K562 (cell line): ENCODE data around the gene MCFD2. TPM values are rescaled to one million over a fixed set of nuclear protein-coding genes. Genes with fewer than 3 reads are reported as not detected.

ENCODE experiments used
- ELF1 ChIP-seq: fragments of 200-800 bp; sonication (Bioruptor generic); IDR thresholded peaks from 2 replicates; pipeline ENCODE4 v1.6.1; 2016; ENCODE audit warnings: missing genetic modification characterization, missing compliant biosample characterization
- FOXJ2 ChIP-seq: fragments of 200-800 bp; sonication (Bioruptor generic); IDR thresholded peaks from 2 replicates; pipeline ENCODE4 v1.6.1; 2016; ENCODE audit warnings: missing genetic modification characterization, missing compliant biosample characterization
- GATA2 ChIP-seq: sonication (generic); formaldehyde crosslinking; IDR thresholded peaks from 2 replicates; pipeline ENCODE4 v1.4.0; 2020; ENCODE audit warnings: mild to moderate bottlenecking, missing genetic modification reagents
- HDAC3 ChIP-seq: fragments of 450-650 bp; IDR thresholded peaks from 2 replicates; pipeline ENCODE4 v1.6.1; 2018; ENCODE audit warnings: borderline replicate concordance, mild to moderate bottlenecking, moderate library complexity; ENCODE audit not compliant: partially characterized antibody
- HNRNPLL ChIP-seq: fragments of 200-400 bp; formaldehyde crosslinking; IDR thresholded peaks from 2 replicates; pipeline ENCODE4 v1.6.1; 2017; ENCODE audit warnings: low read length, low read depth, mild to moderate bottlenecking; ENCODE audit not compliant: poor library complexity, severe bottlenecking
- JUNB ChIP-seq: fragments of 450-650 bp; formaldehyde crosslinking; conservative IDR thresholded peaks from 2 replicates; pipeline ENCODE4 v1.4.0; 2020; ENCODE audit warnings: mild to moderate bottlenecking
- KLF13 ChIP-seq: fragments of 450-650 bp; IDR thresholded peaks from 2 replicates; pipeline ENCODE4 v1.6.1; 2016; ENCODE audit warnings: missing genetic modification characterization, low read depth, mild to moderate bottlenecking, missing compliant biosample characterization, moderate library complexity, borderline replicate concordance
- KLF6 ChIP-seq: fragments of 250-450 bp; sonication (Bioruptor Pico); IDR thresholded peaks from 2 replicates; pipeline ENCODE4 v1.4.0; 2020; ENCODE audit warnings: mild to moderate bottlenecking, moderate library complexity, borderline replicate concordance
- RNF2 ChIP-seq: sonication (generic); IDR thresholded peaks from 2 replicates; pipeline ENCODE4 v1.6.1; 2016
- SFPQ ChIP-seq: fragments of 200-400 bp; formaldehyde crosslinking; IDR thresholded peaks from 2 replicates; pipeline ENCODE4 v1.6.1; 2017; ENCODE audit warnings: mild to moderate bottlenecking, low read depth, low read length, moderate library complexity
- SMARCA5 ChIP-seq: fragments of 450-650 bp; IDR thresholded peaks from 2 replicates; pipeline ENCODE4 v1.6.1; 2016
- ZBTB17 ChIP-seq: fragments of 450-650 bp; formaldehyde crosslinking; IDR thresholded peaks from 2 replicates; pipeline ENCODE4 v1.4.0; 2020; ENCODE audit warnings: mild to moderate bottlenecking
- ZBTB2 ChIP-seq: fragments of 450-650 bp; IDR thresholded peaks from 2 replicates; pipeline ENCODE4 v1.6.1; 2016; ENCODE audit warnings: antibody characterized with exemption
- ZNF134 ChIP-seq: fragments of 250-450 bp; sonication (Bioruptor Pico); conservative IDR thresholded peaks from 2 replicates; pipeline ENCODE4 v1.4.0; 2020
- ZNF280A ChIP-seq: fragments of 450-650 bp; IDR thresholded peaks from 2 replicates; pipeline ENCODE4 v1.6.1; 2018; ENCODE audit warnings: mild to moderate bottlenecking, low read depth; ENCODE audit not compliant: partially characterized antibody
- ZNF407 ChIP-seq: fragments of 450-650 bp; IDR thresholded peaks from 2 replicates; pipeline ENCODE4 v1.6.1; 2016; ENCODE audit warnings: low read depth
- polyA plus RNA-seq, 8 experiments: library from polyadenylated mRNA; depleted of rRNA in 4 of 8; stranded (reverse) in 5 of 8; unstranded in 3 of 8; fragments of >200 nt; fragmentation: Nextera tagmentation in 2 of 8; fragmentation: Illumina TruSeq in 1 of 8; extraction: Ambion mirVana in 2 of 8; extraction: Trizol in 1 of 8; gene quantifications; 2 replicates each; pipeline versions ENCODE4 v1.2.1 to v1.2.3, GENCODE V29; 2011 to 2014; ENCODE audit warnings: inconsistent platforms in 1 of 8, missing spikeins in 1 of 8
- total RNA-seq, 7 experiments: library from RNA; depleted of rRNA in 6 of 7; stranded (reverse); fragments of >200 nt in 6 of 7; fragmentation: Illumina TruSeq in 2 of 7; extraction: Trizol in 2 of 7; gene quantifications; 2 replicates each; pipeline versions ENCODE4 v1.2.1 to v1.2.3, GENCODE V29; 2011 to 2021; ENCODE audit warnings: low replicate concordance in 1 of 7

MCFD2 gene
- total and polyA plus RNA-seq, 9 of the 15 experiments (the other 6 are each of a cell fraction or from before 2014, with no cell fraction given): 78.6 to 237 (median 123) TPM

GRCh38 chr2:46915281-46915810 lies at the start of gene MCFD2 (continued):
- TF ChIP-seq ZNF407 (peak; percentile 88), ZNF280A (no peak), SFPQ (no peak), KLF6 (CRISPR knock-in tag) (no peak), HNRNPLL (peak; percentile 79), RNF2 (no peak), HDAC3 (no peak), JUNB (CRISPR knock-in tag) (no peak), ZNF134 (CRISPR knock-in tag) (no peak), ZBTB17 (CRISPR knock-in tag) (no peak), FOXJ2 (tag) (0 out of 2 replicates have a peak, but pooled peaks have one; percentile 14), KLF13 (no peak), GATA2 (CRISPR knock-in tag) (no peak), ZBTB2 (no peak), SMARCA5 (no peak), ELF1 (tag) (no peak)
